PC-9 (cell line): ENCODE measurements around the gene ZYG11A.

Source experiments
- EZH2 ChIP-seq: fragments of 200-600 bp; sonication (generic); IDR thresholded peaks from 2 replicates; pipeline ENCODE4 v1.8.0; 2017; ENCODE audit warnings: antibody characterized with exemption, low read depth
- TF ChIP-seq, protein P1 (sequence below): fragments of 200-600 bp; sonication (generic); conservative IDR thresholded peaks from 2 replicates; pipeline ENCODE4 v1.6.1; 2017; ENCODE audit warnings: mixed run types, antibody characterized with exemption, mild to moderate bottlenecking, moderate library complexity

- TF ChIP-seq, protein P1, sequence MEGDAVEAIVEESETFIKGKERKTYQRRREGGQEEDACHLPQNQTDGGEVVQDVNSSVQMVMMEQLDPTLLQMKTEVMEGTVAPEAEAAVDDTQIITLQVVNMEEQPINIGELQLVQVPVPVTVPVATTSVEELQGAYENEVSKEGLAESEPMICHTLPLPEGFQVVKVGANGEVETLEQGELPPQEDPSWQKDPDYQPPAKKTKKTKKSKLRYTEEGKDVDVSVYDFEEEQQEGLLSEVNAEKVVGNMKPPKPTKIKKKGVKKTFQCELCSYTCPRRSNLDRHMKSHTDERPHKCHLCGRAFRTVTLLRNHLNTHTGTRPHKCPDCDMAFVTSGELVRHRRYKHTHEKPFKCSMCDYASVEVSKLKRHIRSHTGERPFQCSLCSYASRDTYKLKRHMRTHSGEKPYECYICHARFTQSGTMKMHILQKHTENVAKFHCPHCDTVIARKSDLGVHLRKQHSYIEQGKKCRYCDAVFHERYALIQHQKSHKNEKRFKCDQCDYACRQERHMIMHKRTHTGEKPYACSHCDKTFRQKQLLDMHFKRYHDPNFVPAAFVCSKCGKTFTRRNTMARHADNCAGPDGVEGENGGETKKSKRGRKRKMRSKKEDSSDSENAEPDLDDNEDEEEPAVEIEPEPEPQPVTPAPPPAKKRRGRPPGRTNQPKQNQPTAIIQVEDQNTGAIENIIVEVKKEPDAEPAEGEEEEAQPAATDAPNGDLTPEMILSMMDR = no peak
- TF ChIP-seq EZH2 = no peak
Measured at GRCh38 chr1:52834798-52835197, 7.8 kb upstream of the ZYG11A start.
